ENCODE results near the gene RALGAPB.

The RALGAPB gene

DNA sequence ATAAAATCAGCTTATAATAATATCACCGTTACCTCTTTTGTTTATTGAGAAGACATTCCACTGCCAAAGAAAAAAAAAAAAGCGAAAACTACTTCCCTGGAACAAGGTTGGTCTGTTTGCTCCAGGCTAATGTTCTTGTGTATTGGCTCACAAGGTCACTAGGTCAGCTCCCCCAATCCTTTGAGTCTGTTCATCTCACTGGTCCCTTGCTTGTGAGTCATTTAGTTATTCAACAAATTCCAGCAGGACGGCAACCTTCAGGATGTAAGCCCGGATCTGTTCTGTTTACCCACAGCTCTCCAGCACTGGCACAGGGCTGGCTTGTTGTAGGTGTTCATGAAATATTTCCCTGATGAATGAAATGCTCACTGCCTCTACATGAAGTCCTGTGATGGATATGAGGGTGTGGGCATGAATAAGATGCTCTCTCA is 132.2 kb downstream of the RALGAPB start:
- DNase-seq (ENCODE audit: low spot score in 2 of 2): no peak
- Mint-ChIP-seq H3K4me1 (peaks cover 5% of the 10 kb centered on the region), H3K4me3 (no peak overlapping the region), H3K9me3 (no peaks in the 10 kb centered on the region), H3K27ac (ENCODE audit: low read depth) (no peak overlapping the region), H3K27me3 (peaks cover 60% of the 10 kb centered on the region), H3K36me3 (ENCODE audit: insufficient read depth) (no peaks in the 10 kb centered on the region)
- ATAC-seq (replicated peaks; ENCODE audit: extremely low read depth, poor library complexity, severe bottlenecking): no peak

GRCh38 chr20:38607351-38607750 is 134.7 kb downstream of the RALGAPB start:
- no peaks in the 10 kb centered on the region for H3K4me1 Mint-ChIP-seq
- no peak overlapping the region for H3K4me3 Mint-ChIP-seq
- no peak for ATAC-seq (replicated peaks; ENCODE audit: extremely low read depth, poor library complexity, severe bottlenecking)
- peaks cover 42% of the 10 kb centered on the region for H3K27me3 Mint-ChIP-seq
- H3K36me3 Mint-ChIP-seq (ENCODE audit: insufficient read depth): peaks cover 1% of the 10 kb centered on the region
- H3K9me3 Mint-ChIP-seq: no peaks in the 10 kb centered on the region
- DNase-seq (ENCODE audit: low spot score in 2 of 2): no peak
- no peak overlapping the region for H3K27ac Mint-ChIP-seq (ENCODE audit: low read depth)

DNA sequence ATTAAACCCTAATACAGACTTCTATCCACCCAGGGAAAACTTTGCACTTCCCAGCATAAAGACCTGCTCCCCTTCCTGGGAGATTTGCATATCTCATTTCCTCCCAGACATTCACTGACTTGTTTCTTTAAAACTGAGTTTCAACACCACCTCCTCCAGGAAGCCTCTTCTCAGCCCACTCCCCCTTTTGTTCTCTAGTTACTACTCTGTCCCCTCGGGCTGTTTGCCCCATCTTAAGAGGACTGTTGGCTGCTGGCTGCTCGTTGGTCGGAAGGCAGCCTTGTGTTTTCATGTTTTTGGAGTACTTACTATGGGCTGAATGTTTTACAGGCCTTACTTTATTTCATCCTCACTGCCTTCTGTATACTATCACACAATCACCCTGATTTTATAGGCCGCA is 135.5 kb downstream of the RALGAPB start:
- ATAC-seq (replicated peaks; ENCODE audit: extremely low read depth, poor library complexity, severe bottlenecking) (no peak), DNase-seq (ENCODE audit: low spot score in 2 of 2) (no peak)
- no peak overlapping the region for H3K4me3 Mint-ChIP-seq
- peaks cover 42% of the 10 kb centered on the region for H3K27me3 Mint-ChIP-seq
- peaks cover 1% of the 10 kb centered on the region for H3K36me3 Mint-ChIP-seq (ENCODE audit: insufficient read depth)
- H3K27ac Mint-ChIP-seq (ENCODE audit: low read depth): no peak overlapping the region
- no peaks in the 10 kb centered on the region for H3K9me3 Mint-ChIP-seq
- H3K4me1 Mint-ChIP-seq: no peaks in the 10 kb centered on the region

DNA sequence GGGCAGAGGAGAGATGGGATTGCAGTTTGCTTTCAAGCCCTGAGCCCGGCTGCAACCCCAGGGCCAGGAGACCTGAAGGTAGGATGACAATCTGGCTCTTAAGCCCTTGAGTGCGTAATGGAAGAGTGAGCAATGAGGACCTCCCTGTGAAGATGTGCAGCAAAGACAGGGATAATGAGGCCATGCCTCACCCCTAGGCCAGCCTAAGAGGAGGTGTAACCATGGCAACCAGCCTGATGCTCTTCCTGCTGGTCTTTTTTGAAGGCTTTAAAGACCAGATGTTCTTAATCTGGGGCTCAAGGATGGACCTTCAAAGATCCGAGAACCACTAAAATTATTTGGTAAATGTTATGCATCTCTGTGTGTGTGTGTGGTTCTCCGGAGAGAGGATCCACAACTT is 137.2 kb downstream of the RALGAPB start:
- peaks cover 31% of the 10 kb centered on the region for H3K27me3 Mint-ChIP-seq
- H3K4me3 Mint-ChIP-seq: no peak overlapping the region
- no peak for ATAC-seq (replicated peaks; ENCODE audit: extremely low read depth, poor library complexity, severe bottlenecking)
- H3K27ac Mint-ChIP-seq (ENCODE audit: low read depth): no peak overlapping the region
- no peaks in the 10 kb centered on the region for H3K4me1 Mint-ChIP-seq
- H3K36me3 Mint-ChIP-seq (ENCODE audit: insufficient read depth): peaks cover 1% of the 10 kb centered on the region
- H3K9me3 Mint-ChIP-seq: no peaks in the 10 kb centered on the region
- no peak for DNase-seq (ENCODE audit: low spot score in 2 of 2)

DNA sequence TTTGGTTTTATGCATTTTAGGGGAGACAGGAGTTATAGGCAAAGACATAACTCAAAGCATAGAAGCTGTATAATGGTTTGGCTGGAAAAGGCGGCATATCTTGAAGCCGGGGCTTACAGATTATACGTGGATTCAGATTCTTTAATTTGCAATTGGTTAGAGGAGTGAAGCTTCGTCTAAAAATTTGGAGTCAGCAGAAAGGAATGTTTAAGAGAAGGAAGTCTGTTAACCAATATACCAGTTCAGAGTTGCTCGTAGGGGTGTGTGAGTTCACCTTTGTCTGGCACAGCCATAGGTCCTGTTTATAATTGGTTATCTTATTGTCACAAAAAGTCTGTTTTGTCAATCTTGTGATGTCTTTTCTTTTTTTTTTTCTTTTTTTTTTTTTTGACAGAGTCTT is 137.9 kb downstream of the RALGAPB start:
- peaks cover 1% of the 10 kb centered on the region for H3K36me3 Mint-ChIP-seq (ENCODE audit: insufficient read depth)
- no peaks in the 10 kb centered on the region for H3K4me1 Mint-ChIP-seq
- ATAC-seq (replicated peaks; ENCODE audit: extremely low read depth, poor library complexity, severe bottlenecking) (no peak), DNase-seq (ENCODE audit: low spot score in 2 of 2) (no peak)
- peaks cover 31% of the 10 kb centered on the region for H3K27me3 Mint-ChIP-seq
- no peak overlapping the region for H3K27ac Mint-ChIP-seq (ENCODE audit: low read depth)
- no peak overlapping the region for H3K4me3 Mint-ChIP-seq
- H3K9me3 Mint-ChIP-seq: no peaks in the 10 kb centered on the region

DNA sequence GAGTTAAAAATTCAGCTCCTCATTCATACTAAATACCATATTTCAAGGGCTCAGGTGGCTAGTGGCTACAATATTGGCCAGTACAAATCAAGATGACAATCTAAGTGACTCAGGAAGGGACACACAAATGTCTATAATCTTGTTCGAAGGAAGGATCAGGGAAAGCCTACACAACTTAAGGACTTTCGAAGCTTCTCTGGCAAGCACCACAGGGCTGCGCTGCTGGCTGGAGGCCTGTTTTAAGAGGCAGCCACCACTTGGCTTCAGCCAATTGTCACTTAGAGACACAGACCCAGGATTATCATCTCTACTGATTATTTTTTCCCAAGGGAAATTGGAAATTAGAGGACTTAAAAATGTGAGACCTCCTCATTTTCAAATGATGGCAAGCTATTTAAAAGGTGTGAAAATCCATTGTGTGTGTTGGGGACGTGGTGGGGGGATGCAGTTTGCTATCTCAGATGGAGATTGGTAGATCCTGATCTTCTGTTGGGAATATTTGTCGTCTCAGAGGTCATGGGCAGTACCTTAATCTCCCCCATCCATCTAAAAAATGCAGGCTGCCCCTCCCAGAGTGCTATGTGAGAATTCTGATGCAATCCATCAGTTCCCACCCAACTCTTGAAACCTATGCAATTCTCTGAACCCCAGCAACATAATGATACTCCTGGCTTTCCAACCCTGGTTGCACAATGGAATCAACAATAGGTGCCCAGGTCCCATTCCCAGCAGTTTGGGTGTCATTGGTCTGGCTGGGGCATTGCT is 140.3 kb downstream of the RALGAPB start:
- peaks cover 42% of the 10 kb centered on the region for H3K27me3 Mint-ChIP-seq
- DNase-seq (ENCODE audit: low spot score in 2 of 2) (no peak), ATAC-seq (replicated peaks; ENCODE audit: extremely low read depth, poor library complexity, severe bottlenecking) (no peak)
- no peak overlapping the region for H3K4me3 Mint-ChIP-seq
- no peak overlapping the region for H3K27ac Mint-ChIP-seq (ENCODE audit: low read depth)
- H3K9me3 Mint-ChIP-seq: no peaks in the 10 kb centered on the region
- H3K4me1 Mint-ChIP-seq: no peaks in the 10 kb centered on the region
- peaks cover 1% of the 10 kb centered on the region for H3K36me3 Mint-ChIP-seq (ENCODE audit: insufficient read depth)

GRCh38 chr20:38615283-38615682 is 142.6 kb downstream of the RALGAPB start:
- no peak overlapping the region for H3K4me3 Mint-ChIP-seq
- no peaks in the 10 kb centered on the region for H3K9me3 Mint-ChIP-seq
- DNase-seq (ENCODE audit: low spot score in 2 of 2) (no peak), ATAC-seq (replicated peaks; ENCODE audit: extremely low read depth, poor library complexity, severe bottlenecking) (no peak)
- peaks cover 48% of the 10 kb centered on the region for H3K27me3 Mint-ChIP-seq
- peaks cover 1% of the 10 kb centered on the region for H3K36me3 Mint-ChIP-seq (ENCODE audit: insufficient read depth)
- no peaks in the 10 kb centered on the region for H3K4me1 Mint-ChIP-seq
- H3K27ac Mint-ChIP-seq (ENCODE audit: low read depth): no peak overlapping the region

DNA sequence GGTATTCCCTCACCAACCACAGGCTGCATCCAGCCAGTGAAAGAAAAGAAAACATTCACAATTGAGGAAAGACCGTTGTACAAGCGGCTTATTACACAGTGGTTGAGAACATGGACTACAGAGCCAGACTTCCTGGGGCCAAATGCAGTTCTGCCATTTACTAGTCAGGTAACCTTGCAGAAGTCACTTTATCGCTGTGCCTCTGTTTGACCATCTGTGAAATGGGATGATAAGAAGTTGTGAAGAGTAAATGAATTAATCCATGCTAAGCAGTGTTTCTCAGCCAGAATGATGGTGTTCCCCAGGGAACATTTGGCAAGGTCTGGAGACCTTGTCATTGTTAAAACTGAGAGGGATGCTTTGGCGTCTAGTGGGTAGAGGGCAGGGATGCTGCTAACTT is 143.8 kb downstream of the RALGAPB start:
- H3K27me3 Mint-ChIP-seq: peaks cover 54% of the 10 kb centered on the region
- no peak overlapping the region for H3K27ac Mint-ChIP-seq (ENCODE audit: low read depth)
- DNase-seq (ENCODE audit: low spot score in 2 of 2): no peak

GRCh38 chr20:38617011-38617829 is 144.6 kb downstream of the RALGAPB start:
- Mint-ChIP-seq H3K27ac (ENCODE audit: low read depth) (no peak overlapping the region), H3K4me3 (no peak overlapping the region), H3K9me3 (no peaks in the 10 kb centered on the region), H3K36me3 (ENCODE audit: insufficient read depth) (no peaks in the 10 kb centered on the region), H3K27me3 (peaks cover 55% of the 10 kb centered on the region), H3K4me1 (no peaks in the 10 kb centered on the region)
- no peak for ATAC-seq (replicated peaks; ENCODE audit: extremely low read depth, poor library complexity, severe bottlenecking)
- no peak for DNase-seq (ENCODE audit: low spot score in 2 of 2)

More for the DNA sequence above, 143.8 kb downstream of the RALGAPB start:
- Mint-ChIP-seq H3K4me3 (no peak overlapping the region), H3K36me3 (ENCODE audit: insufficient read depth) (no peaks in the 10 kb centered on the region), H3K4me1 (no peaks in the 10 kb centered on the region), H3K9me3 (no peaks in the 10 kb centered on the region)
- no peak for ATAC-seq (replicated peaks; ENCODE audit: extremely low read depth, poor library complexity, severe bottlenecking)

DNA sequence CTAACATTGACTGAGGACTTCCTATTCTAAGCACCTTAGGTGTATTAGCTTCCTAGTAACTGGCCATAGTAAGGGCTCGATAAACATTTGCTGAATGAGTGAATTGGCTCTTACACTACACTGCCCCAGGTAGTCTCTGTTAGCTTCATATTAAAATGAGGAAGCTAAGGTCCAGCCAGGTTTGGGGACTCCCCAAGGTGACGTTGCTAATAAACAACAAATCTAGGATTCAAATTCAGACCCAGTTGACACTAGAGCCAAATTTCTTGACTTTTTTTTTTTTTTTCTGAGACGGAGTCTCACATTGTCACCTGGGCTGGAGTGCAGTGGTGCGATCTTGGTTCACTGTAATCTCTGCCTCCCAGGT is 145.2 kb downstream of the RALGAPB start:
- no peak overlapping the region for H3K4me3 Mint-ChIP-seq
- DNase-seq (ENCODE audit: low spot score in 2 of 2): no peak
- no peak for ATAC-seq (replicated peaks; ENCODE audit: extremely low read depth, poor library complexity, severe bottlenecking)
- no peaks in the 10 kb centered on the region for H3K36me3 Mint-ChIP-seq (ENCODE audit: insufficient read depth)
- H3K4me1 Mint-ChIP-seq: no peaks in the 10 kb centered on the region
- H3K9me3 Mint-ChIP-seq: no peaks in the 10 kb centered on the region
- peaks cover 49% of the 10 kb centered on the region for H3K27me3 Mint-ChIP-seq
- H3K27ac Mint-ChIP-seq (ENCODE audit: low read depth): no peak overlapping the region

- Mint-ChIP-seq H3K27me3 (peaks cover 43% of the 10 kb centered on the region), H3K27ac (ENCODE audit: low read depth) (no peak overlapping the region), H3K4me3 (no peak overlapping the region), H3K4me1 (no peaks in the 10 kb centered on the region), H3K36me3 (ENCODE audit: insufficient read depth) (no peaks in the 10 kb centered on the region), H3K9me3 (no peaks in the 10 kb centered on the region)
- DNase-seq (ENCODE audit: low spot score in 2 of 2) (no peak), ATAC-seq (replicated peaks; ENCODE audit: extremely low read depth, poor library complexity, severe bottlenecking) (no peak)
Measured at GRCh38 chr20:38620441-38620840, 147.8 kb downstream of the RALGAPB start.

DNA sequence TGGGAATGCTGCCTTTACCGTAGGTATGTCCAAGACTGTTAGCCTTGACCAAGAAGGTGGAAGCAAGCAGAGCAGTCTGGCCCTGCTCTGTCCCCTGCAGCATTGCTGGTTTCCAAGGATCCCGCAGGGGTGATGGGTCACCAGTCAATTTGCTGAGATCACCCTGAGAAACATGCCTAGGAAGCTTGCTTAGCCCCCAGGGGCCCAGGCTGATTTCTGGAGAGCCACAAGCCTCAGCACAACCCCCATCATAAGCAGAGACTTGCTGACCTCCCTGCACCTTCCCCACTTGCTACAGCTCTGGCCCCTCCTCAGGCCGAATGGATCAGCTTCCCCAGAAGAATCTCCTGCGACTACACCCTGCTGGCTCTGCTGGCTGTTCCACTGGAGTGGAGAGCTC is 150.4 kb downstream of the RALGAPB start:
- ATAC-seq (replicated peaks; ENCODE audit: extremely low read depth, poor library complexity, severe bottlenecking) (no peak), DNase-seq (ENCODE audit: low spot score in 2 of 2) (no peak)
- Mint-ChIP-seq H3K36me3 (ENCODE audit: insufficient read depth) (no peaks in the 10 kb centered on the region), H3K4me1 (no peaks in the 10 kb centered on the region), H3K27ac (ENCODE audit: low read depth) (no peak overlapping the region), H3K27me3 (peaks cover 23% of the 10 kb centered on the region), H3K4me3 (no peak overlapping the region), H3K9me3 (no peaks in the 10 kb centered on the region)

DNA sequence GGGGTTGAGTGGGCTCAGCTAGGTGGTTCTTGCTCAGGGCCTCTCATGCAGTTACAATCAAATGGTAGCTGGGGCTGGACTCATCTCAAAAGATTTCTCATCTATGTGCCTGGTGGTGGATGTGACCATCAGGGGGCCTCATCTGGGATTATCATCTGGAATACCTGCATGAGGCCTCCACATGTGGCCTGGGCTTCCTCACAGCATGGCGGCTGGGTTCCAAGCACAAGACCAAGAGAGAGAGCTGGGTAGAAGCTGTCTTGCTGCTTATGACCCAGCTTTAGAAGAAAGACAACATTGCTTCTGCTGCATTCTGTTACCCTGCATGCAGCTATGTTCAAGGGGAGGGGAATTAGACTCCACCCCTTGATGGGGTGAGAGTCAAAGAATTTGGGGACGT is 151.4 kb downstream of the RALGAPB start:
- Mint-ChIP-seq H3K36me3 (ENCODE audit: insufficient read depth) (peaks cover 1% of the 10 kb centered on the region), H3K4me1 (no peaks in the 10 kb centered on the region), H3K9me3 (no peaks in the 10 kb centered on the region), H3K4me3 (no peak overlapping the region), H3K27ac (ENCODE audit: low read depth) (no peak overlapping the region), H3K27me3 (peaks cover 15% of the 10 kb centered on the region)
- ATAC-seq (replicated peaks; ENCODE audit: extremely low read depth, poor library complexity, severe bottlenecking): no peak
- DNase-seq (ENCODE audit: low spot score in 2 of 2): no peak

Data from central memory CD8-positive, alpha-beta T cell (primary cell).